ENCODE data around the gene METTL8. TPM values are rescaled to one million over a fixed set of nuclear protein-coding genes. Genes with fewer than 3 reads are reported as not detected.

Gene METTL8
- total and polyA plus RNA-seq, 2 of the 13 experiments (the other 11 are each of a cell fraction or from before 2014, with no cell fraction given) = 18.6 to 68.2 TPM

DNA sequence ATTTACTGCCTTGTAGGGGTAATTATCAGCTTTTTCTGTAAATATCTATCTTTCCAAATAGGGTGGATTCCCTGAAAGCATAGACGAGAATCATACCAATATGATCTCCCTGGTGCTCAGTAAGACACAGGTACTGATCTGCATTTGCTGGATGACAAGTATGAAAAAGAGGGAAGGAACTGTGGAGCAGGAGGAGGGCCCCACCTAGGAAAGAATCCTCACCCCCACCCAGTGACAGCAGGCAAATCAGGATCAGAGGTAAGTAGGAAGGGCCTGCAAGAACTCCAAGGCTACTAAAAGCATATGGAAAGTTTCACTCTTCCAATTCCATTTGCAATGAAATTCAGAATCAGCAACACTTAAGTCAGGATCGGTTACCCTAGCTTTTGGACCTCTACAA is 42.3 kb downstream of the METTL8 start (continued):
- TF ChIP-seq, protein P1, sequence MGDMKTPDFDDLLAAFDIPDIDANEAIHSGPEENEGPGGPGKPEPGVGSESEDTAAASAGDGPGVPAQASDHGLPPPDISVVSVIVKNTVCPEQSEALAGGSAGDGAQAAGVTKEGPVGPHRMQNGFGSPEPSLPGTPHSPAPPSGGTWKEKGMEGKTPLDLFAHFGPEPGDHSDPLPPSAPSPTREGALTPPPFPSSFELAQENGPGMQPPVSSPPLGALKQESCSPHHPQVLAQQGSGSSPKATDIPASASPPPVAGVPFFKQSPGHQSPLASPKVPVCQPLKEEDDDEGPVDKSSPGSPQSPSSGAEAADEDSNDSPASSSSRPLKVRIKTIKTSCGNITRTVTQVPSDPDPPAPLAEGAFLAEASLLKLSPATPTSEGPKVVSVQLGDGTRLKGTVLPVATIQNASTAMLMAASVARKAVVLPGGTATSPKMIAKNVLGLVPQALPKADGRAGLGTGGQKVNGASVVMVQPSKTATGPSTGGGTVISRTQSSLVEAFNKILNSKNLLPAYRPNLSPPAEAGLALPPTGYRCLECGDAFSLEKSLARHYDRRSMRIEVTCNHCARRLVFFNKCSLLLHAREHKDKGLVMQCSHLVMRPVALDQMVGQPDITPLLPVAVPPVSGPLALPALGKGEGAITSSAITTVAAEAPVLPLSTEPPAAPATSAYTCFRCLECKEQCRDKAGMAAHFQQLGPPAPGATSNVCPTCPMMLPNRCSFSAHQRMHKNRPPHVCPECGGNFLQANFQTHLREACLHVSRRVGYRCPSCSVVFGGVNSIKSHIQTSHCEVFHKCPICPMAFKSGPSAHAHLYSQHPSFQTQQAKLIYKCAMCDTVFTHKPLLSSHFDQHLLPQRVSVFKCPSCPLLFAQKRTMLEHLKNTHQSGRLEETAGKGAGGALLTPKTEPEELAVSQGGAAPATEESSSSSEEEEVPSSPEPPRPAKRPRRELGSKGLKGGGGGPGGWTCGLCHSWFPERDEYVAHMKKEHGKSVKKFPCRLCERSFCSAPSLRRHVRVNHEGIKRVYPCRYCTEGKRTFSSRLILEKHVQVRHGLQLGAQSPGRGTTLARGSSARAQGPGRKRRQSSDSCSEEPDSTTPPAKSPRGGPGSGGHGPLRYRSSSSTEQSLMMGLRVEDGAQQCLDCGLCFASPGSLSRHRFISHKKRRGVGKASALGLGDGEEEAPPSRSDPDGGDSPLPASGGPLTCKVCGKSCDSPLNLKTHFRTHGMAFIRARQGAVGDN (CRISPR knock-in tag; IDR thresholded peaks at IDR 0.05) = no peak
- TF ChIP-seq ZNF33B (CRISPR knock-in tag; IDR thresholded peaks at IDR 0.05) (no peak), ZSCAN29 (CRISPR knock-in tag; conservative IDR thresholded peaks at IDR 0.05) (no peak)

DNA sequence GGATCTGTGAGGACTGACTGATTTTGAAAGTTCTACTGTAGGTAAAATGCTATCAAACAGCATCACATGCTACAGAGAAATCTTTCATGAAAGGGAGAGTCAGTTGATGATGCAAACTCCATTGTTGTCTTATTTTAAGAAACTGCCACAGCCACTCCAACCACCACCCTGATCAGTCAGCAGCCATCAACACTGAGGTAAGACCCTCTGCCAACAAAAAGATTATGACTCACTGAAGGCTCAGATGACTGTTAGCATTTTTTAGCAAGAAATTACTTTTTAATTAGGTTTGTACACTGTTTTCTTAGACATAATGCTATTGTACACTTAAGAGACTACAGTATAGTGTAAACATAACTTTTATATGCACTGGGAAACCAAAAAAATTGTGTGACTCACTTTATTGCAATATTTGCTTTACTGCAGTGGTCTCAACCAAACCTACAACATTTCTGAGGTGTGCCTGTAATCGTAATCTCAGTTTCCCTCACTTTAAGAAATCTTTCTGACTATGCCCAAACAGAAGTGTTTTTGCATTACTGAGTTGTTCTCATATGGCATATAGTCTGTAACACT is 42.8 kb downstream of the METTL8 start:
- Histone ChIP-seq H3K4me1 (ENCODE audit: insufficient read depth, low read length) (peaks cover 6% of the 10 kb centered on the region), H3K36me3 (replicated peaks in 1 of 2; ENCODE audit: control insufficient read depth in 1 of 2, insufficient read depth in 2 of 2, low read length in 2 of 2) (peaks cover 9 to 16% of the 10 kb centered on the region in 2 experiments; a peak in 4 of 5 replicates), H3K27ac (ENCODE audit: extremely low read length, insufficient read depth, low read length) (no peak overlapping the region), H4K20me1 (ENCODE audit: insufficient read depth, low read length) (no peaks in the 10 kb centered on the region; the same call in 1 of the 2 replicates), H3K27me3 (ENCODE audit: control insufficient read depth in 1 of 2, insufficient read depth in 2 of 2, low read length in 2 of 2) (no peaks in the 10 kb centered on the region), H3K4me2 (ENCODE audit: low read depth, low read length) (no peak overlapping the region), H2AFZ (ENCODE audit: low read length) (no peak overlapping the region), H3K4me3 (replicated peaks in 1 of 3; ENCODE audit: insufficient read depth in 1 of 3, low read depth in 2 of 3, low read length in 3 of 3) (no peak overlapping the region), H3K9ac (ENCODE audit: insufficient read depth, low read depth, low read length) (no peak overlapping the region), H3K79me2 (ENCODE audit: insufficient read depth, low read length) (peaks cover 7% of the 10 kb centered on the region), H3K9me3 (ENCODE audit: low read length) (no peaks in the 10 kb centered on the region)
- ChIA-PET POLR2A (no interaction called here), CTCF (ENCODE audit: low intra/inter-chr PET ratio, low total read pairs) (no interaction called here)
- FAIRE-seq = no peak
- in situ Hi-C loops (cut with HindIII; ENCODE audit: extremely low pct_ligation_motif_present, low pct_unique_long_range_greater_than_20kb) = no loop called here
- intact Hi-C loops (cut with micrococcal nuclease; ENCODE audit: unreplicated experiment) = no loop called here
- BruUV-seq (replicated peaks) = no TSS peak
- WGBS (ENCODE audit: low lambda C conversion rate) = 94% methylated on average over 1 of the region's 1 CpG
- no peak for ATAC-seq
- TF ChIP-seq, protein P2, sequence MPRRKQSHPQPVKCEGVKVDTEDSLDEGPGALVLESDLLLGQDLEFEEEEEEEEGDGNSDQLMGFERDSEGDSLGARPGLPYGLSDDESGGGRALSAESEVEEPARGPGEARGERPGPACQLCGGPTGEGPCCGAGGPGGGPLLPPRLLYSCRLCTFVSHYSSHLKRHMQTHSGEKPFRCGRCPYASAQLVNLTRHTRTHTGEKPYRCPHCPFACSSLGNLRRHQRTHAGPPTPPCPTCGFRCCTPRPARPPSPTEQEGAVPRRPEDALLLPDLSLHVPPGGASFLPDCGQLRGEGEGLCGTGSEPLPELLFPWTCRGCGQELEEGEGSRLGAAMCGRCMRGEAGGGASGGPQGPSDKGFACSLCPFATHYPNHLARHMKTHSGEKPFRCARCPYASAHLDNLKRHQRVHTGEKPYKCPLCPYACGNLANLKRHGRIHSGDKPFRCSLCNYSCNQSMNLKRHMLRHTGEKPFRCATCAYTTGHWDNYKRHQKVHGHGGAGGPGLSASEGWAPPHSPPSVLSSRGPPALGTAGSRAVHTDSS (CRISPR knock-in tag; conservative IDR thresholded peaks at IDR 0.05) = no peak
- TF ChIP-seq ZNF567 (CRISPR knock-in tag; IDR thresholded peaks at IDR 0.05; ENCODE audit: borderline replicate concordance) (no peak), ZBTB42 (CRISPR knock-in tag; IDR thresholded peaks at IDR 0.05) (no peak), PAWR (CRISPR knock-in tag; IDR thresholded peaks at IDR 0.05; ENCODE audit: borderline replicate concordance) (no peak), ZNF691 (CRISPR knock-in tag; IDR thresholded peaks at IDR 0.05; ENCODE audit: borderline replicate concordance, low read depth) (no peak), TFAP4 (IDR thresholded peaks at IDR 0.05; ENCODE audit: borderline replicate concordance, low read depth) (no peak), RARG (CRISPR knock-in tag; IDR thresholded peaks at IDR 0.05; ENCODE audit: low read depth) (no peak)
- no peak for DNase-seq (ENCODE audit: low spot score)

Data from HepG2 (cell line).